ENCODE data around the gene SRRD.
"Not testable (repeated sequence)": the region's sequence is repeated elsewhere in the genome, so short reads cannot be mapped to it uniquely, and the experiment has no call there.

Gene SRRD

DNA sequence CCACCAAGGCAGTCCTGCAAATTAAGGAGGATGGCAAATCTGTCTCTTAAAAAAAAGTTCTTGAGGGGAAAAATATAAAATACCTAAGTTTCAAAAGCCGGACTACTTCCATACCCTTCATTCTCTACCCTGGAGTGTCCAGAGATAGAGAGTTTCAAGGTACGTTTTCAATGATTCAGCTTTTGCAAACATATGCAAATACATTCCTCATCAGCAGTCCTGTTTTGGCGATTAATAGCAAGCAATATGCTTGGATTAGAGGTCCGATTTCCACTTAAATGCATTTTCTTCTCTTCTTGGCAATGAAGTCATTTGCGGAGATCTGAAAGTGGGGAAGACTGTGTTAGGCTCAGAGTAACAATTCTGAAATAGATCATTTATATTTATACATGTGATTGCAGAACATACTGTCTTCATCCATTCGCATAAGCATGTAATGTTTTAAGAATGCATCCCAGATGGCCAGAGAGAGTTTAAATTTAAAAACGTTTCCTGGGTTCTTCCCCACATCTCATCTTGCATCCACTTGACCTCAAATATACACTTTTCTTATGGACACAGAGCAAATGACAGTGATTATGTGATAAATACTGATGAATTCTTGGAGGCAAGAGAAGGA lies 42.4 kb downstream of the SRRD start:
- no peak for DNase-seq

DNA sequence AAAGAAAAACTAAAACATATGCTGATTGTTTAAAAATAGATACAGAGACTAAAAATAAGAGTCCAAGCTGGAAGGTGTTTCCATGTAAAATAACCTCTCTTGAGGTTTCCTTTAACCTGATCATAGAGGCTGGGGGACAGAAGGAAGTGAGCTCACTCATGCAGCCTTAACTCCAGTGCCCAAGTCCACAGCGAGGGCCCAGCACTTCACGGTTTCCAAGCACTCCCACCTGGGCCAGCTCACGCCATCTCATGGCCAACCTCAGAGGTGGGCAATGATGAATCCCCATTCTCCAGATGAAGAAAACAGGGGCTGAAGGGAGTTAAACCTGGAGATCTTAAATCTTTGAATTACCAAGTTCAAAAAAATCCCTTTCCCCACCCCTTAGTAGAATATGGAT lies 43.5 kb downstream of the SRRD start:
- DNase-seq: no peak

DNA sequence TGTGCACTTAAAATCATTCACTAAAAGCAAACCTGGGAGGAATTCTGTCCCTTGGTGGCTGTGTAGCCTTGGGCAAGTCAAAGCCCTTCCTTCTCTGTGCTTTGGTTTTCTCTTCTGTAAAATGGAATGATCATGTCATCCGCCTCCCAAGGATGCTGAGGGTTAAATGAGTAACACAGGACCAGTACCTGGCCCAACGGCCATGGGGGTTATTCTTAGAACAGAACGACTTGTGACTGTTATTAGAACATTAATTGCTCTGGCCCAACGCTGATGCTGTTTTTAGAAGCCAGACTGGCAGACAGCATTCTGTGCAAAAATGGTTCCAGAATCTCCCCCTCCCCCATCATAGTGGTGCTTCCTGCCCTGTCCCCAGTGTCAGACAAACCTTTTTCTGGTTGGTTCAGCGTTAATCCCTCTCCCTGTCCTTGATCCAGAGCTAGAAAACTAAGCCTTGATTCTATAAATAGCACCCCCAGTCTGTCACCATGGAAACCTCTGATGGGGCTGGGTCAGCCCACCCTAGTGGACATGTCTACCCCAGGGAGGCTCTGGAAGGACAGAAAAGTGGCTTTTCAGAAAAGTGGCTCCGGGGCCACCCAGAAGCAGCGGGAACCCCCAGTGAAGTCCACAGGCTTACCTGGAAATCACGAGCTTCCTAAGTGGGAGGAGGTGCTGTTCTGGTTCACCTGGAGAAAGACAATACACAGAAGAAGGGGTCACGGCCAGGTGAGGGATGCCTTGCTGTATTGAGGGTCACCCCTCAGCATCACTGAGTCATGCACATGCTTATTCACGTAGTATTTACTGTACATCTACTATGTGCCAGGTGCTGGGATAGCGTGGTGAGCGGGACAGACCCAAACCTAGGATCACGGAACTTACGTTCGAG lies 44.1 kb downstream of the SRRD start:
- no peak for DNase-seq

DNA sequence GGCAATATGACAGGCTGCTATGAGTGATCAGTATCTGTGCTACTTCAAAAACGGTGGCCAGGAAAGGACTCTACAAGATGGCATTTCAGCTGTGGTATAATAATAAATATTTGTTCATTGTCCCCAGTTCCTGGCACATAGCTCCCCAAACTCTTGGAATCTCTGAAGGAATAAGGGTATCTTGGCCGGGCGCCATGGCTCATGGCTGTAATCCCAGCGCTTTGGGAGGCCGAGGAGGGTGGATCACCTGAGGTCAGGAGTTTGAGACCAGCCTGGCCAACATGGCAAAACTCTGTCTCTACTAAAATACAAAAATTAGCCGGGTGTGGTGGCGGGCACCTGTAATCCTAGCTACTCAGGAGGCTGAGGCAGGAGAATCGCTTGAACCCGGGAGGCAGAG lies 44.8 kb downstream of the SRRD start:
- DNase-seq: not testable (repeated sequence)

DNA sequence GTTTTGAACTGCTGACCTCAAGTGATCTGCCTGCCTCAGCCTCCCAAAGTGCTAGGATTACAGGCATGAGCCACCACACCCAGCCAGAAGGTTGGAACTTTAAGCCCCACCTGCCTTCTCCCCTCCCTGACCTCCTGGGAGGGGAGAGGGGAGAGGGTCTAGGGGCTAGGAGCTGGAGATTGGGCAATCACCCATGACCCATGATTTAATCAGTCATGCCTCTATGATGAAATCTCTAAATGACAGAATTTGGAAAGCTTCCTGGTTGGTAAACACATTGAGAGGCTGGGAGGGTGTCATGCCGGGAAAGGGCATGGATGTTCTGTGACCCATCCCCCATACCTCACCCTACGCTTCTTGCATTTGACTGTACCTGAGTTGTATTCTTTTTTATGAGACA lies 45.7 kb downstream of the SRRD start:
- no peak for DNase-seq

DNA sequence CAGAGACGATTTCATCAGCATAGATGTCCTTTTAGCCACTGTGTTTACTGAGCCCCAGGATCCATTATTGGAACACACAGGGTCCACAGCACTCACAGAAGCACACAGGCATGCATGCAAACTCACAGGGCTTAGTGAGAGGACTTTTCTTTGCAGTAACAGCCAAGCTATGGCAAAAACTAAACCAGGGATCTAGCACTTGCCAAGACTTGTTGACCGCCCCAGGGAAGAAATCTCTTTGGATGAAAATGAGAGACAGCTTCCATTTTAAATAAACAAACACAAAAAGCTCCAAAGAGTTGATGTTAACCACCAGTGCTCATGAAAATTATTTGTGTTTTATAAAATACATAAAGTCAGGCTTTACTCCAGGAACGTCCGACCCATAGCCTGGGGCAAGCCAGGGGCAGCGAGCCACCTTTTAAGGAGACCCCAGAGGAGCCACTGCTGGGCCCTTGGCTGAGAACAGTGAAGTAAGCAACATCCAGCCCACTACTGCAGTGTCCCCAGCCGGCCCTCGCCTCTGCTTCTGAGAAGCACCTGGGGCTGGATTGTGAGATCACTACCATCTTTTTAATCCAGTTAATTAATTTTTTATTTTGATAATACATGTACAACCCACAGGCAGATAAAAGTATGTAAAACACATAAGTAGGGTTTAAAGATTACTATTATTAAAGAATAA lies 50.6 kb downstream of the SRRD start:
- no peak for DNase-seq

DNA sequence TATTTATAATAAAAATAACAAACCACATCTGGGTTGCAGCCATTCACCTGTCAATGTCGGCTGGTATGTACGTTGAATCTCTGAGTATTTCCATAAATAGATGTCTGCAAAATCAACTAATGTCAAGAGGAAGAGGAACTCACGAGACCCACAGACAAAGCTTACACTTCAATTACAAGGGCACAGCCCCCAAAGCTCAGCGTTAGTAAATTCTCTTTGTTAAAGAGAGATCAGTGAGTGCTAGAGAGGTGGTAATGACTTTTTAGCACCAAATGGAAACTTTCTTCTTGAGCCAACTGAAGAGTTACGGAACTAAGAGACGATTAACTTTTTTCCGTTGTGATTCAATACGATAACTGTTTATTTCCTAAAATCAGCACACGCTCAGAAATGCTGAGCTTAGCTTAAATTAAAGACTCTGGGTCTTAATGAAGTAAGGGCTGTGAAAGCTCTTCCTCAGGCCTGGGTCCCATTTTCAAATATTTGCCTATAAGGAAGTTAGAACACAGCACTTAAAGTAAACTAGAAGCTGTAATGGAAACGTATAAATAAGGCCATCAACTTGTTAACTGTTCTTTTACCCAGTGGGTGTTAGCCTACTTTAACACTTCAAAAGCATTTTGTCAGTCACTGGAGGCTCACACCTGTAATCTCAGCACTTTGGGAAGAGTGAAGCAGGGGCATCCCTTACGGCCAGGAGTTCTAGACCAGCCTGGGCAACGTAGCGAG lies 51.4 kb downstream of the SRRD start:
- no peak for DNase-seq

DNA sequence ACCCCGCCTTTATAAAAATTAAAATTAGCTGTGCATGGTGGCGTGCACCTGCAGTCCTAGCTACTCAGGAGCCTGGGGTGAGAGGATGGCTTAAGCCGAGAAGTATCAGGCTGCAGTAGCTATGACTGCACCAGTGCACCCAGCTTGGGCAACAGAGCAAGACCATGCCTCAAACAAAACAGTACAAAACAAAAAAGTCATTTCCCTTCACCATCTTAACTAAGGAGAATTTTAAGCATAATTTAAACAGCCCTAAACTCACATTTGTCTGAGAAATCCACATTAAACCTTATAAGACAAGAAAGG lies 51.9 kb downstream of the SRRD start:
- no peak for DNase-seq

DNA sequence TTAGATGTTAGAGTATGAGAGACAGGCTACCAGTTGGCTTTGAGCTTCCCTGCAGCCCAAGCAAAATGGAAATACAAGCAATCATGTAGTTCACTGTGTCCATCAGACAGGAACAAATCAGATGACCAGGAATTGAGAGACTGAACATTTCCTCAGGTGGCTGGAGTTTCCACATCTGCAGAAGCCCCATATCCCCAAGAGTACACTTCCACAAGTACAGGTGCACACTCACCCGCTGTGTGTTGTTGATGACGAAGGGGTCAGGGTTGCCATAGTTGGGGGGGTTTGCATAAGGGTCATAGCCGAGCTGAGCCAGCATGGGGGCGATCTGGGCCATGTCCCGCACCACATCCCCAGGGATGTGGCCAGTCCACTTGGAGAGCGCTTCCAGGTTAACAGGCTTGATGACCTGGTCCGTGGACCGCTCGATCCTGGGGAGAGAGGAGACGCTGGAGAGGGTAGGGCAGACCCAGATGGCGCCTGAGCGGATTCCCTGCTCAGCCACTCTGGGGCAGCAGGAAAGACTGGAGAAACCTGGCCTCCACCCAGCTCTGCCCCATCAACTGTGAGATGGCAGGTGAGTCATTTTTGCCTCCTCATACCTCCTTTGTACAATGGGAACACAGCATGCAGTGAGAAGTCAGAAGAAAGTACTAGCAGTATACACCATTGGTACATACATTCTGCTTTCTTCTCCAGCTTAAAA lies 52.5 kb downstream of the SRRD start:
- no peak for DNase-seq

DNA sequence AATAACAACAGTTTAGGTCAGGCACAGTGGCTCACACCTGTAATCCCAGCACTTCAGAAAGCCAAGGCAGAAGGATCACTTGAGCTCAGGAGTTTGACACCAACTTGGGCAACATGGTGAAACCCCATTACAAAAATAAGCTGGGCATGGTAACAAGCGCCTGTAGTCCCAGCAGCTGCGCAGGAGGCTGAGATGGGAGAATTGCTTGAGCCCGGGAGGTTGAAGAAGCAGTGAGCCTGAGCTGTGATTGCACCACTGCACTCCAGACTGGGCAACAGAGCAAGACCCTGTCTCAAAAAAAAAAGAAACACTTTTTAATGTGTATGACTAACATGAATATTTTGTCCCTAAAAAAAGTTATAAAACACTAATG lies 53.1 kb downstream of the SRRD start:
- no peak for DNase-seq

DNA sequence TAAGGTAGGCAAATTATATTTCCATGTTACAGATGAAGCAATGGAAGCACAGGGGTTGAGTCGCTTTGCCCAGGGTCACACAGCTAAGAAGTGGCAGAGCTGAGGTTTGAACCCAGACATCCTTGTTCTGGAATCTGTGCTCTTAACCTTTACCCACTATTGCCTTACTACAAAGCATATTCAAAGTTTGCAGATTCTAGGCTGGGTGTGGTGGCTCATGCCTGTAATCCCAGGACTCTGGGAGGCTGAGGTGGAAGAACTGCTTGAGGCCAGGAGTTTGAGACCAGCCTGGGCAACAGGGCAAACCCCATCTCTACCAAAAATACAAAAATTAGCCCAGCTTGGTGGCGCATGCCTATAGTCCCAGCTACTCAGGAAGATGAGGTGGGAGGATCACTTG lies 56.4 kb downstream of the SRRD start:
- DNase-seq: no peak

DNA sequence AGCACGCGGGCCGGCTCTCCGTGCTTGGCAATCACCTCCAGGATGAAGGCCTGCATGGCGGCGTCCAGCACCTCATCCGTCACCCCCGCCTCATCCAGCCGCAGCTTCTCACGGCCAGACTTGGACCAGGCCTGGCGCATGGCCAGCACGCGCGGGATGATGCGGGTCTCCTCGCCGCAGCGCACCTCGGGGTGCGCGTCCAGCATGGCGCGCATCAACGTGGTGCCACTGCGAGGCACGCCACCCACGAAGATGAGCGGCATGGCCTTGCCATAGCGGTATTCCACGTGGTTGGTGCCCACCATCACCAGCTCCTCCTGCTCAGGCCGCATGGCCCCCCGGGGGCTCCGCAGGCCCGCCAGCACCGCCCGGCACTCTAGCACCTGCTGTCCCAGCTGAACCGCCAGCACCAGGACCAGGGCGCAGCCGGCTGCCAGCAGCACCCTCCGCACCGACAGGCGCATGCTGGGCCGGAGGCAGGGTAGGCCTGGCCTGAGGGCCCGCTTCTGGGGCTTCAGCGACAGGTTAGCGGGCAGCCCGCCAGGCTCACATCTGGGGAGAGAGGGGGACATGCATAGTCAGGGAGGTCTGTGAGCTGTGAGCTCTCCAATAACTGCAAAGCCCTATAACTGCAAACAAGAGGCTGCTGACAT lies 57.6 kb downstream of the SRRD start:
- no peak for DNase-seq

DNA sequence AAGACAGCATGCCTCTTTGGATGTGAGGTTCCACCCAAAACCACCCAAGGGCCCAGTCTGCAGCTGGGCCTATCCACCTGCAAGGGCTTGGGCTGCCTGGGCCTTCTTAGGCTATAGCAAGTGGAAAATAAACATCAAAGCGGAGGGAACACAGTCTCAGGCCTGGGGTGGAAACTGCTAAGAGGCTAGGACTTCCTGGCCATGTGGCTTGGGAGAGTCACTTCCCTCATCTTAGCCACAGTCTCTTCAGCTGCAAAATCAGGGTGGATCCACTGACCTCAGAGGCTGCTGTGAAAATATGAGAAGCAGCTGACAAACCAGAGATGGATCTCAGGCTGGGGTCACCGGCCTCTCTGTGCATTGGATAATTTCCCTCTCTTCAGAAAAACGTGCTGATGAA lies 59.2 kb downstream of the SRRD start:
- no peak for DNase-seq

Data from hippocampal formation (tissue), 2 donors.